D721Med (cell line): Measurements from ENCODE around the gene LBP.
"Not testable (repeated sequence)": the region's sequence is repeated elsewhere in the genome, so short reads cannot be mapped to it uniquely, and the experiment has no call there.

Experiments used
- DNase-seq: peaks from one replicate; pipeline ENCODE4 v3.0.0; 2011; ENCODE audit warnings: low spot score; ENCODE audit not compliant: insufficient read length
- FAIRE-seq: peaks from 2 replicates; lab custom pipeline; 2011; peaks lifted over from hg19 to GRCh38; lab: Jason Lieb, UNC
- TF ChIP-seq, protein P1 (sequence below): IDR thresholded peaks from 2 replicates; pipeline ENCODE4 v1.5.1; 2012; ENCODE audit warnings: mild to moderate bottlenecking, control low read depth; ENCODE audit not compliant: insufficient read depth; ENCODE audit errors: missing control alignments

LBP gene

DNA sequence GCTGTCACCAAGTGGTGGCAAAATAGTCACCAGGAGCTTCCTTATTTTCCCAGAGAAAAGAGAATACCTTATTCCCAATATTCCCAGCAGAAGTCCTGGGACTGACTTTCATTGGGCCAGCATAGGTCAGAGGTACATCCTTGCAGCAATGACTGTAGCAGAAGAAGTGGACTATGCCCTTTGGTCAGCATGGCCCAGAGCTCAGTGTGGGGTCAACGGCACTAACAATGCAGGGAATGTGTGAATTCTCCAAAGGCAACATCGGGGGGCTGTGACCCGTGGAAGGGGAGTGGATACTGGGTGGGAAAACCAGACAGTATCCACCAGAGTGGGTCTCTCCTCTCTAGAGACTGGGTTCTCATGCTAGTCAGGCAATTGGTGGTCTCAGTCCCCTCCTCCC, 15.6 kb upstream of the LBP start:
- TF ChIP-seq, protein P1, sequence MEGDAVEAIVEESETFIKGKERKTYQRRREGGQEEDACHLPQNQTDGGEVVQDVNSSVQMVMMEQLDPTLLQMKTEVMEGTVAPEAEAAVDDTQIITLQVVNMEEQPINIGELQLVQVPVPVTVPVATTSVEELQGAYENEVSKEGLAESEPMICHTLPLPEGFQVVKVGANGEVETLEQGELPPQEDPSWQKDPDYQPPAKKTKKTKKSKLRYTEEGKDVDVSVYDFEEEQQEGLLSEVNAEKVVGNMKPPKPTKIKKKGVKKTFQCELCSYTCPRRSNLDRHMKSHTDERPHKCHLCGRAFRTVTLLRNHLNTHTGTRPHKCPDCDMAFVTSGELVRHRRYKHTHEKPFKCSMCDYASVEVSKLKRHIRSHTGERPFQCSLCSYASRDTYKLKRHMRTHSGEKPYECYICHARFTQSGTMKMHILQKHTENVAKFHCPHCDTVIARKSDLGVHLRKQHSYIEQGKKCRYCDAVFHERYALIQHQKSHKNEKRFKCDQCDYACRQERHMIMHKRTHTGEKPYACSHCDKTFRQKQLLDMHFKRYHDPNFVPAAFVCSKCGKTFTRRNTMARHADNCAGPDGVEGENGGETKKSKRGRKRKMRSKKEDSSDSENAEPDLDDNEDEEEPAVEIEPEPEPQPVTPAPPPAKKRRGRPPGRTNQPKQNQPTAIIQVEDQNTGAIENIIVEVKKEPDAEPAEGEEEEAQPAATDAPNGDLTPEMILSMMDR, result no peak
- FAIRE-seq, result no peak

DNA sequence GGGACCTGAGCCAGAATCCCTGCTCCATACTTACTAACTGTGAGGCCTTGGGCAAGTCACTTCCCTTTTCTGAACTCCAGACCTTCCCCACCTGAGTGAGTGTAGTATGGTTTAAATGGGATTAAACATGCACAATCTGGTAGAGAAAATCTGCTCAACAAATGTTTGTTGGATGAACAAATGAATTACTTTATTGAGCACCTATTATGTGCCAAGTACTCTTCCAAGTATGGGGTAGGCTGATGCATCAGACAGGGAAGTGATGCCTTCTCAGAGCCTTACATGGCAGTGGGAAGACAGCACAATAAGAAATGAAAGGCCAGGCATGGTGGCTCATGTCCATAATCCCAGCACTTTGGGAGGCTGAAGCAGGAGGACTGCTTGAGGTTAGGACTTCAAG, 15.0 kb upstream of the LBP start:
- DNase-seq, result no peak
- no peak for FAIRE-seq
- TF ChIP-seq, protein P1, result no peak

More for the DNA sequence above, 15.6 kb upstream of the LBP start:
- DNase-seq, result no peak

DNA sequence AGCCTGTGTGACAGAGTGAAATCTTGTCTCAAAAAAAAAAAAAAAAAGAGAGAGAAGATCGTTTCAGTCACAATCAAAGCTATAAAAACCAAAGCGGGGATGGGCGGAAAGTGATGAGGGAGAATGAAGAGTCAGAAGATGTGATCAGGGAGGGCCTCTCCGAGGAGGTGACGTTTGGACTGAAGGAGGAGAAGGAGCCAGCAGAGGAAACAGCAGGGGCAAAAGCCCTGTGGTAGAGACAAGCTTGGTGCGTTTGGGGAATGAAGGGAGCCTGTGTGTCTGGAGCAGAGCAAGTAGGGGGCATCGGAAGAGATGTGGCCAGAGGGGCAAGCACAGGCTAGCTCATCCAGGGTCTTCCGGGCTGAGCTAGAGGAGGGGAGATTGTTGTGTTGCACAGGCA, 14.5 kb upstream of the LBP start:
- TF ChIP-seq, protein P1, result no peak
- FAIRE-seq (no peak), DNase-seq (no peak)

DNA sequence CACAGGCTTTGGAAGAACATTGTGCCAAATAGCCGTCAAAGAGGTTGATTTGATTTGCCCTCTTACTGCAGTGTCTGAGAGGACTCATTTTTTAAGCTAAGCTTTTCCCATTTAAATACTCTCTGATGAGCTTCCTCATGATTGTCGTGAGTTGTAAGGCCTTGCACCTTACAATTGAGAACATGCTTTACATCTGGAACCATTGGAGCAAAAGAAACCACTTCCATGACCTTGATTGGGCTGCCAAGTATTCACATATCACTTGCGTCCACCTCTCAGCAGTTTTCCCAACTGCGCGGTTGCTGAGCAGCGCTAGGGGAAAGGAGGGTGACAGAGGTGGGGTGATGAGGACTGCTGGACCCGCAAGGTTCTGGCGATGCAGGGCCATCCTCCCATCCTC, 12.3 kb upstream of the LBP start:
- FAIRE-seq (no peak), DNase-seq (no peak)
- TF ChIP-seq, protein P1, result no peak

DNA sequence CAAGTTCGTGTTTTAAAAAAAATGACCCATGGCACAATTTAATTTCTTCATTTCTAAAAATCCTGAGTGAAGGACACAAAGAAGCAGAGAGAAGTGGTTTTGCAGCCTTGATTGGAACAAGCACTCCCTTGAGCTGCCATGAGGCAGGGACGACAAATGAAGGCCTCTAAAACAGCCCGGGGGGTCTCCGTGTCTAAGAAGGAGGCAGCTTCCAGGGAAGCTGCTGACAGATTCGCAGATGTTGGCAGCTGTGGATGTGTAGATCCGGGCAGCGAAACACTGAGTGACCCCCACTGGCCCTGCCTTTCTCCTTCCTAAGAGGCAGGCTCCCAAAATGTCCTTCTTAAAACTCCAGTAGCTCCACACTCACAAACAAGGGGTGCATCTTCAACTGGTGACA, 9.6 kb upstream of the LBP start:
- TF ChIP-seq, protein P1, result no peak
- FAIRE-seq, result no peak
- no peak for DNase-seq

DNA sequence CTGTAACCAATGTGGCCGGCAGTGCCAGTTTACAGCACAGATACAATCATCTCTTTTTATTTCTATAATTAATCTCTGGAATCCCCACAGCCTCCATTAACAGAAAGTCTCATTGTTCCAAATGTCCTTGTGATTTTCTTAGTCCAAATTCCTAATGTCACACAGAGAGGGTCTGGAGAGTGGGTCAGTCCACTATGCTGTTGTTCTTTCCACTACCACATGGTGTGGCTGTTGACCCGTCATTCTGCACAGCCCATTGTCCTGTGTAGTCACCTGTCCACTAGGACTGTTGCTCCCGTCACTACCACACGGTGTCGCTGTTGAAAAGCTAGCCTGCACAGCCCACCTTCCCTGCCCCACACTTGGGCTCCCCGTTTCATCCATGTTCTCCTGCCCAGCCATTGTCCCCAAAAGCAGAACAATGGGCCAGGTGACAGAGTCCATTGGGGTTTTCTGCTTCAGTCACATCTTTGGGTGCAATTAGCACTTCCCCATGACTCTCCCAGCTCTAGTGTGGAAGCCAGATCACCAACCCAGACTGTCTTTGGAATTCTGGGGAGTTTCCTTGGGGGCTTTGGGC, 8.6 kb upstream of the LBP start:
- no peak for DNase-seq
- TF ChIP-seq, protein P1, result peak; percentile 42
- no peak for FAIRE-seq

DNA sequence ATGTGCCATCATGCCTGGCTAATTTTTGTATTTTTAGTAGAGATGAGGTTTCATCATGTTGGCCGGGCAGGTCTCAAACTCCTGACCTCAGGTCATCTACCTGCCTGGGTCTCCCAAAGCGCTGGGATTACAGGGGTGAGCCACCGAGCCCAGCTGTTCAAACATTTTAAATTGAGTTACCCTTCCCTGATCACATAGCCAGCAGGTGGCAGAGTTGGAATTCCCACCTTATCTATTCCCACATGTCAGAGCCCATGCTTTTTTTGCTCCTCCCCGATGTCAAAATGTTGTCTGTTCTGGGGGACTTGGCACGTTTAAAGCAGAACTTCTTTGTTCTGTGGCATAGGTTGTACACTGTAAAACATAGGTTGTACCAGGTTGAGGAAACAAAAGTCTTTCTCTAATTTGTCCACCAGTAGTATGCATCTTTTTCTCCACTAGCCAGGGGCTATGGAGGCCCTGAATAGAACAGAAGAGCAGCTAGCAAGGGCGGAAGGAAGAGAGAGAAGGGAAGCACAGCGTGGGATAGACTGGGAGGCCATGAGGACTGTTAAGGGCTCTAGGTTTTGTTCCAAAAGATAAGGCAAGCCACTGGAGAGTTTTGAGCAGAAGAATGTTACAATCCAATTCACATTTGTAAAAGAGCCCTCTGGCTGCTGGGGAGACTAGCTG, 7.3 kb upstream of the LBP start:
- FAIRE-seq, result no peak
- TF ChIP-seq, protein P1, result no peak
- no peak for DNase-seq

DNA sequence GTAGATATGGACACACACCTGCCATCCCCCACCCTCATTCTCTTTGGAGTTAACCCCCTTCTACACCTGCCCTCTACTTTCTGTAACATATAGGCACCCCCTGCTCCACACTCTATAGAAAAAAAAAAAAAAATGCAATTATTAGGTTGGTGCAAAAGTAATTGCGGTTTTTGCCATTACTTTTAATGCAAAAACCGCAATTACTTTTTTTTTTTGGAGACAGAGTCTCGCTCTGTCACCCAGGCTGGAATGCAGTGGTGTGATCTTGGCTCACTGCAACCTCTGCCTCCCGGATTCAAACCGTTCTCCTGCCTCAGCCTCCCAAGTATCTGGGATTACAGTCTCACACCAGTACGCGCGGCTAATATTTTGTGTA, 6.8 kb upstream of the LBP start:
- not testable (repeated sequence) for FAIRE-seq, DNase-seq
